ENCODE results near the gene ANP32A. TPM values are rescaled to one million over a fixed set of nuclear protein-coding genes. Genes with fewer than 3 reads are reported as not detected.

Gene ANP32A
- total RNA-seq, 1 experiment from 2014 or later: 232 TPM

DNA sequence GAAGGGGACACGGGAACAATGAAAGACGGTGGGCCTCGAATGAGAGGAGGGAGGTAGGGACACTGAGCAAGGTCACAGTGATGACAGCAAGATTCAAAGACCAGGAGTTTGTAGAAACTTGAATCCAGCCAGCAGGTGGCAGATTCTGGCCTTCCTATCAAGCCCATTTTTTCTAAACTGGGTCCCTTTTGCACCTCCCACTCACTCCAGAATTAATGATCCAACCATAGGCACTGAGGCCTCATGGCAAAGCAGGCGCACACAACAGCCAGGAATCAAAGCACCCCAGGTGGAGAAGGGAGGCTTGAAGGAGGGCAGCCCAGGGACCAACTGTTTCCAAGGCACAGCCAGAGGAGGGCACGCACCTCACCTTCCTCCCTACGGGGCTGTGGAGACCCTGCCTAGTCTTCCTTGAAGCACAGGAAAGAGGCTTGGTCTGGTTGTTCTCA lies 90.2 kb downstream of the ANP32A start:
- TF ChIP-seq, protein P1, sequence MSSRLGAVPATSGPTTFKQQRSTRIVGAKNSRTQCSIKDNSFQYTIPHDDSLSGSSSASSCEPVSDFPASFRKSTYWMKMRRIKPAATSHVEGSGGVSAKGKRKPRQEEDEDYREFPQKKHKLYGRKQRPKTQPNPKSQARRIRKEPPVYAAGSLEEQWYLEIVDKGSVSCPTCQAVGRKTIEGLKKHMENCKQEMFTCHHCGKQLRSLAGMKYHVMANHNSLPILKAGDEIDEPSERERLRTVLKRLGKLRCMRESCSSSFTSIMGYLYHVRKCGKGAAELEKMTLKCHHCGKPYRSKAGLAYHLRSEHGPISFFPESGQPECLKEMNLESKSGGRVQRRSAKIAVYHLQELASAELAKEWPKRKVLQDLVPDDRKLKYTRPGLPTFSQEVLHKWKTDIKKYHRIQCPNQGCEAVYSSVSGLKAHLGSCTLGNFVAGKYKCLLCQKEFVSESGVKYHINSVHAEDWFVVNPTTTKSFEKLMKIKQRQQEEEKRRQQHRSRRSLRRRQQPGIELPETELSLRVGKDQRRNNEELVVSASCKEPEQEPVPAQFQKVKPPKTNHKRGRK (CRISPR knock-in tag; IDR thresholded peaks at IDR 0.05; ENCODE audit: borderline replicate concordance): no peak
- no peak for TF ChIP-seq JAZF1 (CRISPR knock-in tag; IDR thresholded peaks at IDR 0.05)
- TF ChIP-seq, protein P2, sequence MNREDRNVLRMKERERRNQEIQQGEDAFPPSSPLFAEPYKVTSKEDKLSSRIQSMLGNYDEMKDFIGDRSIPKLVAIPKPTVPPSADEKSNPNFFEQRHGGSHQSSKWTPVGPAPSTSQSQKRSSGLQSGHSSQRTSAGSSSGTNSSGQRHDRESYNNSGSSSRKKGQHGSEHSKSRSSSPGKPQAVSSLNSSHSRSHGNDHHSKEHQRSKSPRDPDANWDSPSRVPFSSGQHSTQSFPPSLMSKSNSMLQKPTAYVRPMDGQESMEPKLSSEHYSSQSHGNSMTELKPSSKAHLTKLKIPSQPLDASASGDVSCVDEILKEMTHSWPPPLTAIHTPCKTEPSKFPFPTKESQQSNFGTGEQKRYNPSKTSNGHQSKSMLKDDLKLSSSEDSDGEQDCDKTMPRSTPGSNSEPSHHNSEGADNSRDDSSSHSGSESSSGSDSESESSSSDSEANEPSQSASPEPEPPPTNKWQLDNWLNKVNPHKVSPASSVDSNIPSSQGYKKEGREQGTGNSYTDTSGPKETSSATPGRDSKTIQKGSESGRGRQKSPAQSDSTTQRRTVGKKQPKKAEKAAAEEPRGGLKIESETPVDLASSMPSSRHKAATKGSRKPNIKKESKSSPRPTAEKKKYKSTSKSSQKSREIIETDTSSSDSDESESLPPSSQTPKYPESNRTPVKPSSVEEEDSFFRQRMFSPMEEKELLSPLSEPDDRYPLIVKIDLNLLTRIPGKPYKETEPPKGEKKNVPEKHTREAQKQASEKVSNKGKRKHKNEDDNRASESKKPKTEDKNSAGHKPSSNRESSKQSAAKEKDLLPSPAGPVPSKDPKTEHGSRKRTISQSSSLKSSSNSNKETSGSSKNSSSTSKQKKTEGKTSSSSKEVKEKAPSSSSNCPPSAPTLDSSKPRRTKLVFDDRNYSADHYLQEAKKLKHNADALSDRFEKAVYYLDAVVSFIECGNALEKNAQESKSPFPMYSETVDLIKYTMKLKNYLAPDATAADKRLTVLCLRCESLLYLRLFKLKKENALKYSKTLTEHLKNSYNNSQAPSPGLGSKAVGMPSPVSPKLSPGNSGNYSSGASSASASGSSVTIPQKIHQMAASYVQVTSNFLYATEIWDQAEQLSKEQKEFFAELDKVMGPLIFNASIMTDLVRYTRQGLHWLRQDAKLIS (CRISPR knock-in tag; IDR thresholded peaks at IDR 0.05; ENCODE audit: borderline replicate concordance): no peak
- no peak for TF ChIP-seq SMAD3 (CRISPR knock-in tag; IDR thresholded peaks at IDR 0.05; ENCODE audit: borderline replicate concordance)
- TF ChIP-seq ZNF416 (CRISPR knock-in tag; IDR thresholded peaks at IDR 0.05): no peak
- no peak for TF ChIP-seq IRF2 (CRISPR knock-in tag; IDR thresholded peaks at IDR 0.05; ENCODE audit: borderline replicate concordance, low read depth)
- no peak for TF ChIP-seq SP1 (CRISPR knock-in tag; conservative IDR thresholded peaks at IDR 0.05)
- TF ChIP-seq, protein P3, sequence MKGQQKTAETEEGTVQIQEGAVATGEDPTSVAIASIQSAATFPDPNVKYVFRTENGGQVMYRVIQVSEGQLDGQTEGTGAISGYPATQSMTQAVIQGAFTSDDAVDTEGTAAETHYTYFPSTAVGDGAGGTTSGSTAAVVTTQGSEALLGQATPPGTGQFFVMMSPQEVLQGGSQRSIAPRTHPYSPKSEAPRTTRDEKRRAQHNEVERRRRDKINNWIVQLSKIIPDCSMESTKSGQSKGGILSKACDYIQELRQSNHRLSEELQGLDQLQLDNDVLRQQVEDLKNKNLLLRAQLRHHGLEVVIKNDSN (CRISPR knock-in tag; IDR thresholded peaks at IDR 0.05): no peak
- no peak for TF ChIP-seq MXD4 (CRISPR knock-in tag; IDR thresholded peaks at IDR 0.05; ENCODE audit: borderline replicate concordance)
- TF ChIP-seq, protein P4, sequence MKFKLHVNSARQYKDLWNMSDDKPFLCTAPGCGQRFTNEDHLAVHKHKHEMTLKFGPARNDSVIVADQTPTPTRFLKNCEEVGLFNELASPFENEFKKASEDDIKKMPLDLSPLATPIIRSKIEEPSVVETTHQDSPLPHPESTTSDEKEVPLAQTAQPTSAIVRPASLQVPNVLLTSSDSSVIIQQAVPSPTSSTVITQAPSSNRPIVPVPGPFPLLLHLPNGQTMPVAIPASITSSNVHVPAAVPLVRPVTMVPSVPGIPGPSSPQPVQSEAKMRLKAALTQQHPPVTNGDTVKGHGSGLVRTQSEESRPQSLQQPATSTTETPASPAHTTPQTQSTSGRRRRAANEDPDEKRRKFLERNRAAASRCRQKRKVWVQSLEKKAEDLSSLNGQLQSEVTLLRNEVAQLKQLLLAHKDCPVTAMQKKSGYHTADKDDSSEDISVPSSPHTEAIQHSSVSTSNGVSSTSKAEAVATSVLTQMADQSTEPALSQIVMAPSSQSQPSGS (CRISPR knock-in tag; IDR thresholded peaks at IDR 0.05; ENCODE audit: borderline replicate concordance, low read depth): no peak
- TF ChIP-seq GRHL2 (CRISPR knock-in tag; IDR thresholded peaks at IDR 0.05; ENCODE audit: insufficient replicate concordance, severe bottlenecking): no peak
- Mint-ChIP-seq H3K9me3 (no peaks in the 10 kb centered on the region), H3K27me3 (ENCODE audit: low read depth) (peaks cover 3% of the 10 kb centered on the region; the same call in 1 of the 2 replicates), H3K36me3 (no peaks in the 10 kb centered on the region), H3K4me1 (peaks cover 17% of the 10 kb centered on the region), H3K27ac (no peak overlapping the region), H3K4me3 (no peak overlapping the region)
- POLR2A ChIA-PET: no interaction called here
- peak; percentile 71 for ATAC-seq
- CTCF ChIA-PET: interaction anchor here (0.8 to 2.5 kb wide), 4 partner anchors 145 to 194 kb away, joined by 3 to 37 read pairs (median 8); no protein-coding TSS in a partner anchor
- peak; percentile 39 for DNase-seq (ENCODE audit: low spot score)

DNA sequence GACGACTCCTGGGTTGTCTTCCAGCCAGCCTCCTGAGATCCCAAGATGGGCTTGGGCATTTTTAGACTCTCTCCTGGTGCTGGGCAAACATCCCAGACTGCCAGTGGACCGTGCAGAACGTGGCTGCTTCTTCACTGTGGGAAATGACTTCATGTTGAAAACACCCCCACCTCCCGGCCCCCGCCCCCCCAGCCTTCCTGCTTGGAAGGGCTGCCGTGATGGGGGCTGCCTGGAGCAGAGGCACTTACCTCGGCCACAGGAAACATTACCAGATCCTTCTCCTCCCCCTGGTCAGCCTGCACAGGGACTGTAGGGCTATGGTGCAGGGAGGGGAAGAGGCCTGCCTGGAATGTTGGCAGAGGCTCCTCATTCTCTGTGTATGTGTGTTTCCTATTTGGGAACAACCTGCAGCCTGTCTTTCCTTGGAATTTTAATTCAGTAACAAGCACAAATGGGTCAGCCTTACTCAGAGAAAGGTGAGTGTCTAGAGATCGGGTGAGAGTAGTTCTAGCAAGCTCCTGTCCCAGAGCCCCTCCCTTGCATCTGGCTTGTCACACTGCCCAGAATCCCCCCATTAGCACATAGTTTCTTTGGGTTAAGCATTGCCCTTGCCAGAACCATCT lies 90.8 kb downstream of the ANP32A start:
- Mint-ChIP-seq H3K36me3 (no peaks in the 10 kb centered on the region), H3K4me1 (peaks cover 18% of the 10 kb centered on the region), H3K4me3 (no peak overlapping the region), H3K27me3 (ENCODE audit: low read depth) (peaks cover 3% of the 10 kb centered on the region; the same call in 1 of the 2 replicates), H3K9me3 (no peaks in the 10 kb centered on the region), H3K27ac (no peak overlapping the region)
- DNase-seq (ENCODE audit: low spot score) (no peak), ATAC-seq (no peak)
- ChIA-PET POLR2A (no interaction called here), CTCF (interaction anchor here (0.8 to 1.1 kb wide), 3 partner anchors 16 to 195 kb away, joined by 3 to 11 read pairs (median 4); no protein-coding TSS in a partner anchor)
- TF ChIP-seq, protein P5, sequence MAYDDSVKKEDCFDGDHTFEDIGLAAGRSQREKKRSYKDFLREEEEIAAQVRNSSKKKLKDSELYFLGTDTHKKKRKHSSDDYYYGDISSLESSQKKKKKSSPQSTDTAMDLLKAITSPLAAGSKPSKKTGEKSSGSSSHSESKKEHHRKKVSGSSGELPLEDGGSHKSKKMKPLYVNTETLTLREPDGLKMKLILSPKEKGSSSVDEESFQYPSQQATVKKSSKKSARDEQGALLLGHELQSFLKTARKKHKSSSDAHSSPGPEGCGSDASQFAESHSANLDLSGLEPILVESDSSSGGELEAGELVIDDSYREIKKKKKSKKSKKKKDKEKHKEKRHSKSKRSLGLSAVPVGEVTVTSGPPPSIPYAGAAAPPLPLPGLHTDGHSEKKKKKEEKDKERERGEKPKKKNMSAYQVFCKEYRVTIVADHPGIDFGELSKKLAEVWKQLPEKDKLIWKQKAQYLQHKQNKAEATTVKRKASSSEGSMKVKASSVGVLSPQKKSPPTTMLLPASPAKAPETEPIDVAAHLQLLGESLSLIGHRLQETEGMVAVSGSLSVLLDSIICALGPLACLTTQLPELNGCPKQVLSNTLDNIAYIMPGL (CRISPR knock-in tag; IDR thresholded peaks at IDR 0.05): no peak
- TF ChIP-seq SMAD3 (CRISPR knock-in tag; IDR thresholded peaks at IDR 0.05; ENCODE audit: borderline replicate concordance) (no peak), ZNF138 (CRISPR knock-in tag; conservative IDR thresholded peaks at IDR 0.05) (no peak), MXD4 (CRISPR knock-in tag; IDR thresholded peaks at IDR 0.05; ENCODE audit: borderline replicate concordance) (no peak), ZBTB21 (CRISPR knock-in tag; IDR thresholded peaks at IDR 0.05; ENCODE audit: borderline replicate concordance) (no peak), ZNF416 (CRISPR knock-in tag; IDR thresholded peaks at IDR 0.05) (no peak), ELF4 (CRISPR knock-in tag; IDR thresholded peaks at IDR 0.05; ENCODE audit: low read depth) (no peak), NR3C1 (CRISPR knock-in tag; conservative IDR thresholded peaks at IDR 0.05; ENCODE audit: low read depth) (no peak), PRRX2 (CRISPR knock-in tag; IDR thresholded peaks at IDR 0.05) (no peak)
- TF ChIP-seq, protein P4 (CRISPR knock-in tag; IDR thresholded peaks at IDR 0.05; ENCODE audit: borderline replicate concordance, low read depth): no peak
- TF ChIP-seq, protein P6, sequence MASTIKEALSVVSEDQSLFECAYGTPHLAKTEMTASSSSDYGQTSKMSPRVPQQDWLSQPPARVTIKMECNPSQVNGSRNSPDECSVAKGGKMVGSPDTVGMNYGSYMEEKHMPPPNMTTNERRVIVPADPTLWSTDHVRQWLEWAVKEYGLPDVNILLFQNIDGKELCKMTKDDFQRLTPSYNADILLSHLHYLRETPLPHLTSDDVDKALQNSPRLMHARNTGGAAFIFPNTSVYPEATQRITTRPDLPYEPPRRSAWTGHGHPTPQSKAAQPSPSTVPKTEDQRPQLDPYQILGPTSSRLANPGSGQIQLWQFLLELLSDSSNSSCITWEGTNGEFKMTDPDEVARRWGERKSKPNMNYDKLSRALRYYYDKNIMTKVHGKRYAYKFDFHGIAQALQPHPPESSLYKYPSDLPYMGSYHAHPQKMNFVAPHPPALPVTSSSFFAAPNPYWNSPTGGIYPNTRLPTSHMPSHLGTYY (CRISPR knock-in tag; IDR thresholded peaks at IDR 0.05): no peak
- TF ChIP-seq, protein P1 (CRISPR knock-in tag; IDR thresholded peaks at IDR 0.05; ENCODE audit: borderline replicate concordance): no peak
